ENCODE results near the gene IL12RB1.

The IL12RB1 gene

GRCh38 chr19:18059902-18060301, 26.8 kb downstream of the IL12RB1 start:
- TF ChIP-seq CTCF (conservative IDR thresholded peaks at IDR 0.05; ENCODE audit: low read length) = no peak
- H3K4me3 ChIP-seq (ENCODE audit: low read length) = no peak overlapping the region
- DNase-seq (ENCODE audit: low read depth) = no peak

- no peak for TF ChIP-seq CTCF (conservative IDR thresholded peaks at IDR 0.05; ENCODE audit: low read length)
- no peak for DNase-seq (ENCODE audit: low read depth)
- H3K4me3 ChIP-seq (ENCODE audit: low read length) = no peak overlapping the region
Measured at GRCh38 chr19:18059297-18059696, 27.4 kb downstream of the IL12RB1 start.

GRCh38 chr19:18058208-18059009, 28.3 kb downstream of the IL12RB1 start:
- TF ChIP-seq CTCF (conservative IDR thresholded peaks at IDR 0.05; ENCODE audit: low read length) = peak; percentile 76
- peak; percentile 59 for DNase-seq (ENCODE audit: low read depth)
- no peak overlapping the region for H3K4me3 ChIP-seq (ENCODE audit: low read length)

GRCh38 chr19:18057557-18057956, 29.2 kb downstream of the IL12RB1 start:
- no peak for TF ChIP-seq CTCF (conservative IDR thresholded peaks at IDR 0.05; ENCODE audit: low read length)
- no peak overlapping the region for H3K4me3 ChIP-seq (ENCODE audit: low read length)
- DNase-seq (ENCODE audit: low read depth) = no peak

- no peak for TF ChIP-seq CTCF (conservative IDR thresholded peaks at IDR 0.05; ENCODE audit: low read length)
- no peak overlapping the region for H3K4me3 ChIP-seq (ENCODE audit: low read length)
- DNase-seq (ENCODE audit: low read depth) = no peak
Measured at GRCh38 chr19:18055967-18056366, 30.8 kb downstream of the IL12RB1 start.

GRCh38 chr19:18053576-18054219, 33.0 kb downstream of the IL12RB1 start:
- DNase-seq (ENCODE audit: low read depth) = peak; percentile 82
- no peak; the same call in 1 of the 2 replicates for TF ChIP-seq CTCF (conservative IDR thresholded peaks at IDR 0.05; ENCODE audit: low read length)
- H3K4me3 ChIP-seq (ENCODE audit: low read length) = no peak overlapping the region

- TF ChIP-seq CTCF (conservative IDR thresholded peaks at IDR 0.05; ENCODE audit: low read length) = no peak
- no peak overlapping the region for H3K4me3 ChIP-seq (ENCODE audit: low read length)
- no peak for DNase-seq (ENCODE audit: low read depth)
Measured at GRCh38 chr19:18051887-18052286, 34.8 kb downstream of the IL12RB1 start.
